GM18867 (cell line): ENCODE measurements around the gene PRC1.

Source experiments
- ATAC-seq: cut with Tn5 transposase; IDR thresholded peaks from one replicate; pipeline ENCODE4 v1.9.1; 2021; ENCODE audit warnings: mild to moderate bottlenecking, moderate library complexity; ENCODE audit not compliant: unreplicated experiment

The PRC1 gene

DNA sequence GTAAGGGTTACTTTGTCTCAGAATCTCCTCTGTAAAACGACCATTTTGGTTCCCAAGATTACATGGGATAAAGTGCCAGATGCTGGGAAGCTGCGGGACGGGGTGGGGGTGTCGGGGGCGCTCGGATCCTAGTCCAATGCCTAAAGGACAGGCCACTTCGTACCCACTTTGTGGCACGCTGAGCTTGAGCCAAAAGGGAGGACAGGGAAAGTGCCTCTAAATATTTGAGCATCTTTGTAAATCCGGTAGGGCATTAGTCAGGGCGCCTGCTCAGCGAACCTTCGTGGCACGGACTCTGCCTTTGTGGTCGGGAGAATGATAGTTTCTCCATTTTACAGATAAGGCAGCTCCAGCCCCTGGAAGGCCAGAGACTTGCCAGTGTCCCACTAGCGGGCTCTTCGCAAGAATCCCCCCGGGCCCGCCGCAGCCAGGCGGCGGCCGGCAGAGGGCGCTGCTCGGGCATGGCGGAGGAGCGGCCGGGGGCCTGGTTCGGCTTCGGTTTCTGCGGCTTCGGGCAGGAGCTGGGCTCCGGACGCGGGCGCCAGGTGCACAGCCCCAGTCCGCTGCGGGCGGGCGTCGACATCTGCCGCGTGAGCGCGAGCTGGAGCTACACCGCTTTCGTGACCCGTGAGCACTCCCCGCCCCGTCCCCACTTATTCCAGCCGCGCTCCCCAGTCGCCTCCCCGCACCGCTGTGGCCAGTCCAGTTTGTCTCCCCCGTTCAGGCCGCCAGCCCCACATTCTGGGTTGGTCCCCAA is 37.9 kb downstream of the PRC1 start:
- no peak for ATAC-seq

DNA sequence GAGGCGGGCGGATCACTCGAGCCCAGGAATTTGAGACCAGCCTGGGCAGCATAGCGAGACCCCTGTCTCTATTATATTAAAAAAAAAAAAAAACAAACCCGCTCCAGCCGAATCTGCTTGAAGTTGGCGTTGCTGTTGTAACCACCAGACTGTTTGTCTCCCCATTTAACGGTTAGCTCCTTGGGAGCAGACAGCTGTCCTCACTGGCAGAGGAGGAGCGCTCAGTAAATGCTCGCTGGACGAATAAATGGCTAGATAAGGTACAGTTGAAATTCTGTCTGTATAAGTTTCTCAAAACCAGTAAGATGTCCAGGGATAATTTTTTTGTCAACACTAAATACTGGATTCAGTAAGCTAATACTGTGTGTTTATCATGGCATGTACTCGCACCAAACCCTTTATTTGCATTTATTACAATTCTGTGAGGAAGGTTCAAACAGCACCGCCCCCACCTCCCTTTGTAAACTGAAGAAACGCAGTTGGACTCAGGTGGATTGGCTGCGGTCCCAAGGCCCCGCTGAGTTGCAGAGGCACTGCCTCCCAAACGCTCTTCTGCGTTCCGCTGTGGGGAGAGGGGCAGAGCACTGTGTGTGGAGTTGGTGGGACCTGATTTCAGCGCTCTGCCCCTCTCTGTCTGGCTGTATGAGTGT is 38.6 kb downstream of the PRC1 start:
- ATAC-seq, result no peak

DNA sequence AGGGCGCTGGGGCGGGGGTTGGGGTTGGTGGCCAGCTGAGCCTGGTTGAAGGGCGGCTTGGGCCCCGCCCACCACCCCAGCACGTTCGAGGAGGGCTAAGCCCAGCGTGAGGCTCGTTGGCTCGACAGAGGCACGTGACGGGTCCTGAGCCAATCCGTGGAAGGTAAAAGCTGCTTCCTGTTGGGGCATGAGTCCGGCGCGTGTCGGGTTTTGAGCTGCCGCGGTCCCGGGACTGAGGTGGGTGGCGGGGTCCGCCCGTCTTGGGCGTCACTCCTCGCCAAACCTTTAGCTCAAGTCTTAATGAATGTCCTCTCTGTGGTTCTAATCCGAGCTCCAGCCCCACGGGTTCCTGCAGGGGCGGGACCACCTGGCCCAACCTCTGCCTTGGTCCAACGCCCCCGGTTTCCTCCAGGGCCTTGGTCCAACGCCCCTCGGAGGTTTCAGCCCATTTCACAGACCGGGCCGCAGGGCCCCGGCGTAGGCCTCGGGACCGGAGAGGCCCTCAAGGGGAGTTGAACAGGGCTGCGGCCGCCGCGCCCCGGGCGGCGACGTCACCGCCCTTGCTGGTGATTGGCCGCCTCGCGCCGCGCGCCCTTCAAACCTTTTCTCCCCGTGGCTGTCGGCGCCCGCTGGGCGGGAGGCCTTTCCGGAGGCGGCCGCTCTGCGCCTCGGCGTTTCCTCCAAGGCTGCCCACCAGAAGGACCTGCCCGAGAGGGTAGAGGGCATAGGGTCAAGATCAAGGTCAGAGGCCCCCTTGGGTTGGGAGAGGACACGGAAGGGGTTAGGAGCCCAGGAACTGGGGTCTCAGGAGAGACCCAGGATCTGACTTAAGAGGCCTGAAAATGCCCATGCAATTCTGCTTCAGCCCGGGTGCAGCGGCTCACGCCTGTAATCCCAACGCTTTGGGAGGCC is 39.4 kb downstream of the PRC1 start, which contains the start of gene RCCD1:
RCCD1 (plus strand) TSS at position 173 of the 912 bp plus-strand sequence. CDS start 1,851 bp downstream, outside the sequence.
- ATAC-seq, result peak; percentile 93

DNA sequence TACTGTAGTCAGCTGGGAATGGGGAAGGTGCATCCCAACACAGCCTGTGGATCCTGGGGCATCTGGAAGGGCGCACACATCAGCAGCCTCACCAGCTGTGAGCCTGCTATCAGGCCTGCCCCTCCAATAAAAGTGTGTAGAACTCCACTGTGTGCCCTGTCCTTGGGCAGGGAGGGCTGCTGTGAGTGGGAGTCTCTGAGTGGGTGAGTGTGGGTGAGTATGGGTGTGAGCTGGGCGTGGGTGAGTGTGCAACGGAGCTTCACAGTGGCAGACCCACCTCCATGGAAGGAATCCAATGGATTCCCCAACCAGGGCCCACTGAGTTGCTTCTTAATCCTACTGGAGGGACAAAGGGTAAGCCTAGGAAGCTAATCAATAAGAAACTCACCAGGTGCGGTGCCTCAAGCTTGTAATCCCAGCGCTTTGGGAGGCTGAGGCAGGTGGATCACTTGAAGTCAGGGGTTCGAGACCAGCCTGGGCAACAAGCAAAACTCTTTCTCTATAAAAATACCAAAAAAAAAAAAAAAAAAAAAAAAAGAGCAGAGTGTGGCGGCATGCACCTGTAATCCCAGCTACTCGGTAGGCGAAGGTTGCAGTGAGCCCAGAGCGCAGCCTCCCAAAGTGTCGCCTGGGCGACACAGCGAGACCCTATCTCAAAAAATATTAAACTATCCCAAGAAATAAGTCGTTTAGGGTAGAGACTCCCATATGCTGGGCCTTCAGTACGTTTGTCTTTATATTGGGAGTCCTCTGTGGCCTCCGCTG is 40.2 kb downstream of the PRC1 start:
- no peak for ATAC-seq

DNA sequence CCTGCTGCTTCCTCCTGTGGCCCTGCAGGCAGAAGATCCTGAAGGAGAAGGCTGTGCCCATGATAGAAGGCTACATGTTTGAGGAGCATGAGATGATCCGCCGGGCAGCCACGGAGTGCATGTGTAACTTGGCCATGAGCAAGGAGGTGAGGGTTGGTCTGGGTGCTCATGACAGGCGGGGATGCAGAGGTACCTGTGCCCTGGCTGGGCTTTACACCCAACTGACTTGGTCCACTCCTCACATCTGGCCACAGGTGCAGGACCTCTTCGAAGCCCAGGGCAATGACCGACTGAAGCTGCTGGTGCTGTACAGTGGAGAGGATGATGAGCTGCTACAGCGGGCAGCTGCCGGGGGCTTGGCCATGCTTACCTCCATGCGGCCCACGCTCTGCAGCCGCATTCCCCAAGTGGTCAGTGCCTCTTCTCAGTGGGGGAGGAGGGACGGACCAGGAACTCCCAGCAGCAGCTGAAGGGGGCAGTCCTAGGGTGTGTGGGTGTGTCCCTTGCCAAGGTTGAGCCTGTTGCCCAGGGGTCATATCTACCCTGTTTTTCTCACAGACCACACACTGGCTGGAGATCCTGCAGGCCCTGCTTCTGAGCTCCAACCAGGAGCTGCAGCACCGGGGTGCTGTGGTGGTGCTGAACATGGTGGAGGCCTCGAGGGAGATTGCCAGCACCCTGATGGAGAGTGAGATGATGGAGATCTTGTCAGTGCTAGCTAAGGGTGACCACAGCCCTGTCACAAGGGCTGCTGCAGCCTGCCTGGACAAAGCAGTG is 41.2 kb downstream of the PRC1 start:
- no peak for ATAC-seq

DNA sequence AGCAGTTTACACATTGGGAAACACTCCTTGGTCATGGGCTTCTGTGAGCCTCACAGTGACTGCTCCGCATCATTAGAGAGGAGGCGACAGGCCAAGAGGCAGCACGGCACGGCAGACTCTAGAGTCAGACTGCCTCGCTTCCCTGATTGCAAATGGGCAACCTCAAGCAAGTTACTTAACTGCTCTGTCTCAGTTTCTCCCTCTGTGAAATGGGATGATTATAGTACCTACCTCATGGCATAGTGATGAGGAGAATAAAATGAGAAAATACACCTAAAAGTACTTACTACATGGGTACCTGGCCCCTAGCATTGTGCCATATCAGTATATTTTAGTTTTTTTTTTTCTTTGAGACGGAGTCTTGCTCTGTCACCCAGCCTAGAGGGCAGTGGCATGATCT is 43.7 kb downstream of the PRC1 start:
- no peak for ATAC-seq

DNA sequence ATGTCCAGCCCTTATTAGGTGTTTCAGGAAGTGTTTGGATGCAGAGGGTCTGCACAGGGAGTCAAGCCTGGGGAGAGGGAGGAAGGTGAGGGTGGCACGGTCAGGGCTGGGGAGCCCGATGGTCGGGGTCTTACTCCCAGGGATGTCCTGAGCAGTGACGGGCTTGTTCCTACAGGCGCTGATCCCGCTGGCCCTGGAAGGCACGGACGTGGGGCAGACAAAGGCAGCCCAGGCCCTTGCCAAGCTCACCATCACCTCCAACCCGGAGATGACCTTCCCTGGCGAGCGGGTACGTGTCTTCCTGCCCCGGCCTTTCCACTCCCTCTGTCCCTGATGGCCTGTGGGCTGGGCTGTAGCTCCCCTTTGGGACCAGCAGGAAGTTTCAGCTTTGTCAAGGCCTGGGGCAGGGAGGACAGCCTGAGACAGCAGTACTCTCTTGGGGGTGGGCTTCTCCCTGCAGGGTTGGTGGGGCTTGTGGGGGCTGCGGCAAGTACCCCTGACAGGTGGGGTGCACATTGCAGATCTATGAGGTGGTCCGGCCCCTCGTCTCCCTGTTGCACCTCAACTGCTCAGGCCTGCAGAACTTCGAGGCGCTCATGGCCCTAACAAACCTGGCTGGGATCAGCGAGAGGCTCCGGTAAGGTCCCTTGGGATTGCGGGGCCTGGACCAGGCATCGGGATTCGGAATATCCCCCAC is 44.2 kb downstream of the PRC1 start:
- ATAC-seq, result no peak

DNA sequence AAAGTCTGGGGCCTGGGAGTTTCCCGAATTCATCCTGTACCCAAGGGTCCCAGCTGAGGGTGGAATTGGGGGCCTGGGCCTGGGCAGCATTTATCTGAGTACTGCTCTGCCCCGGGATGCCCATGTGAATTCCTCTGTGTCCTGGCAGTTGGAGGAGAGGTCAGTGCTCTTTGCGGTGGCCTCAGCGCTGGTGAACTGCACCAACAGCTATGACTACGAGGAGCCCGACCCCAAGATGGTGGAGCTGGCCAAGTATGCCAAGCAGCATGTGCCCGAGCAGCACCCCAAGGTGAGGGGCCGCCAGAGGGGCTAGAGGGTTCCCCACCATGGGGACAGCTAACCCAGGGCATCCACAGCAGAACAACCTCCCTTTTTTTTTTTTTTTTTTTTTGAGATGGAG is 45.8 kb downstream of the PRC1 start:
- ATAC-seq, result no peak

DNA sequence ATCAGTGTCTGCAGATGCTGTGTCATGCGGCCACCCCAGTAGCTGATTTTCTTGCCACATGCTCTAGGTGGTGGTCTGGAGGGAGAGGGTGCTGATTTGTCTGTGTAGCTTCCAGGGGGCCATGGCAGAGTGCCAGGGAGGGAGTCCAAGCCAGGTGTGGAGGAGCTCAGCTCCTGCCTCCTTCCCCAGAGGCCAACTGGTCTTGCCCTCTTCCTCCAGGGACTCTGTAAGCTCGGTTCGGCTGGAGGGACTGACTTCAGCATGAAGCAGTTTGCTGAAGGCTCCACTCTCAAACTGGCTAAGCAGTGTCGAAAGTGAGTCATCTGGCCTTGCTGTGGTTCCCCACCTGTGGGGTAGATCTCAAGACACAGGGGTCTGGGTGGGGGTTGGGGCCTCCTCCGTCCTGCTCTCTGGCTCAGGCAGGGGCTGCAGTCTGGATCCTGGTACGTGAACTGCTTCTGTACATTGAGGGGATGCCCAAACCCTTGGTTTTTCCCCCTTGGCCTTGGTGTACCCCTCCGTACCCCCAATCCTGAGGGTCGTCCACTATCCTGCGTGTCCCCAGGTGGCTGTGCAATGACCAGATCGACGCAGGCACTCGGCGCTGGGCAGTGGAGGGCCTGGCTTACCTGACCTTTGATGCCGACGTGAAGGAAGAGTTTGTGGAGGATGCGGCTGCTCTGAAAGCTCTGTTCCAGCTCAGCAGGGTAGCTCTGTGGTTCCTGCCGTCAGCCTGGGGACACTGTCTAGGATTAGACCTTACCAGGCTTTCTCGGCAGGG is 46.6 kb downstream of the PRC1 start:
- ATAC-seq, result no peak

DNA sequence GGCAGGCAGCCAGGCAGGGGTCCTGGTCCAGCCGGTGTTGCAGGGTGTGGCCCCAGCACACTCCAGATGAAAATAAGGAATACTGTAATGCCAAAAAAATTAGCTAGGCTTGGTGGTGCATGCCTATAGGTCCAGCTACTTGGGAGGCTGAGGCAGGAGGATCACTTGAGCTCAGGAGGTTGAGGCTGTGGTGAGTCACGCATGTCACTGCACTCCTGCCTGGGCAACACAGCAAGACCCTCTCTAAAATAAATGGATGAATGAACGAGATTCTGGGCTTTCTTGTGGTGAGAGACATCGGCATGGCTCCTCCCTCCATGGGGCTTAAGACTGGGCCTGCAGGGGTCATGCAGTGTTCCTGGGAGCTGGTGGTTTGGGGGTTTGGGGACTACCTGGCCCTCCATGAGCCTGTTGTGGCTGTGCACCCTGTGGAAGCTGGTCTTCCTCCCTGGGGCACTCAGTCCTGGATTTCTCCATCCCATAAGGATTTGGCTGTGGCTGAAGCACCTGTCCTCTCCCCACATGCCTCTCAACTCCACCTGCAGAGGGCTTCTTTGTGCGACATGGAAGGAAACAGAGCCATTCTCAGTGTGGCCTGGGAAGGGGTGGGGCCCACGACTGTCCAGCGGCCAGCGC is 47.3 kb downstream of the PRC1 start:
- ATAC-seq, result no peak

DNA sequence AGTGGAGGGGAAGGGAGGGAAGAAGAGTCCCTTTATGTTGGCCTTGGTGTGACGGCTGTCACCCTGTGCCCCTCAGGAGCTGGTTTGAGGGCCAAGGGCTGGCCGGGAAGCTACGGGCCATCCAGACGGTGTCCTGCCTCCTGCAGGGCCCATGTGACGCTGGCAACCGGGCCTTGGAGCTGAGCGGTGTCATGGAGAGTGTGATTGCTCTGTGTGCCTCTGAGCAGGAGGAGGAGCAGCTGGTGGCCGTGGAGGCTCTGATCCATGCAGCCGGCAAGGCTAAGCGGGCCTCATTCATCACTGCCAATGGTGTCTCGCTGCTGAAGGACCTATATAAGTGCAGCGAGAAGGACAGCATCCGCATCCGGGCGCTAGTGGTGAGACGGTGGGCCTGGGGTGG is 47.8 kb downstream of the PRC1 start:
- no peak for ATAC-seq

DNA sequence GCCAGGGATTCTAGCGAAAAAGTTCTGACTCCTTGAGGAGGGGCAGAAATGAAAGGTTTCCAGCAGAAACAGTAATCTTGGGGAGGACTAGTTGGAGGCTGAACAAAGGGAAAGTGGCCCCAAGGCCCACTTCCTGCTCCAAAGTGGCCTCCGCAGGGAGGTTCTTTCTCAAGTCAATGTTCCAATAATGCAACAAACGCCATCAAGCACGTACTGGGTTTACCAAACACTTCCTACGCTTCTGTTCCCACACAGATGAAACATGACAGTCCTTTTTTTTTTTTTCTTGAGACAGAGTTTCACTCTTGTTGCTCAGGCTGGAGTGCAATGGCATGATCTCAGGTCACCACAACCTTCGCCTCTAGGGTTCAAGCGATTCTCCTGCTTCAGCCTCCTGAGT is 49.2 kb downstream of the PRC1 start:
- ATAC-seq, result no peak

DNA sequence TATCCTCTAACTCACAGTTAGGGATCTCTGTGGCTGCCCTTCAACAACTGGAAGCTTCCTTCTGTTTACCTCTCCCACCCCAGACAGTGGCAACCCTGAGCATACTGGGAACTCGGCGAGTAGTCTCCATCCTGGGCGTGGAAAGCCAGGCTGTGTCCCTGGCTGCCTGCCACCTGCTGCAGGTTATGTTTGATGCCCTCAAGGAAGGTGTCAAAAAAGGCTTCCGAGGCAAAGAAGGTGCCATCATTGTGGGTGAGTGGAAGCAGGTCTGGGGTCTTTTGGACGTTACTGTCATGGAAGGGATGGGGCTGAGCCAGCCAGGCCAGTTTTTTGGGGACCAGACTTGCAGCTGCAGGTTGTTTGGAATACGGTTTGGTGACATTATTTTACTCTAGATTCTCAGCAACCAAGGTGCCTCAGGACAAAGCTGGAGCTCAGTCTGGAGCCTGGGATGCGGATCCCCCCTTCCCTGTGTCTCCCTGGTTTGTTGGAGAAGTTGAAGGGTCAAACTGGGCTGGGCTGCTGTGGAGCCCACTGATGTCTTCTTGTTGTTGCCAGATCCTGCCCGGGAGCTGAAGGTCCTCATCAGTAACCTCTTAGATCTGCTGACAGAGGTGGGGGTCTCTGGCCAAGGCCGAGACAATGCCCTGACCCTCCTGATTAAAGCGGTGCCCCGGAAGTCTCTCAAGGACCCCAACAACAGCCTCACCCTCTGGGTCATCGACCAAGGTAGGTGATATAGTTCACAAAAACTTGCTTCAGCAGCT is 51.8 kb downstream of the PRC1 start:
- ATAC-seq, result no peak

DNA sequence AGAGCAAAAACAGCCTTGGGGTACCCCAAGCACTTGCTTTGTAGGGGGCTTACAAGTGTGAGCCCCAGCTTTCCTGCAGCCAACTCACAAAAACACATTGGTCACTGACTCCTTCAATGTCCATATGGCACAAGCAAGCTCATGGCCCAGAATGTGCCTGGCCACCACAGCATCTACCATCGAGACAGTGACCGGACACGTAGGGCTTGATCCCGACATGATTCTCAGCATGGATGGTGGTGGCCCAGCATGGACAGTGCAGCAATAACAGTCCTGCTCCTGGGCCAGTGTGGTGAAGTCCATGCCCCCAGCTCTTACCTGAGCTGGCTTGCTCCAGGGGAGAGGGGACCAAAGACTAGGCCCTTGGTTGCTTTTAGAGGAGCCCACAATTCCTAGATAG is 53.3 kb downstream of the PRC1 start:
- no peak for ATAC-seq

DNA sequence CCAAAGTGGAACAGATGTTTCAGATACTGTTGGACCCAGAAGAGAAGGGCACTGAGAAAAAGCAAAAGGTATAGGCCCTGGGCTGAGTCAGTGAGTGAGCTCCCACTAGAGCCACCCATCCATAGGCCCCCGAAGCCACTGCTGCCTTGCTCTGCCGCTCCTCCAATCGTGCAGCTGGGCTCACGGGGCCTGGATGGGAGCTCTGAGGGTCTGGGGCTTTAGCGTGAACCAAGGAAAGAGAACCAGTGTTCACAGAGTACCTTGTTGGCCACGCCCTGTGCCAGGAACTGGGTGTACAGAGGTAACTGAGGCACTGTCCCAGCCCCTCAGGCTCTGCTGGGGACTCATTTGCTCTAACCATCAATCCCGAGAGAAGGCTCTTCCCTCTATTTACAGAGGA is 54.6 kb downstream of the PRC1 start:
- no peak for ATAC-seq

DNA sequence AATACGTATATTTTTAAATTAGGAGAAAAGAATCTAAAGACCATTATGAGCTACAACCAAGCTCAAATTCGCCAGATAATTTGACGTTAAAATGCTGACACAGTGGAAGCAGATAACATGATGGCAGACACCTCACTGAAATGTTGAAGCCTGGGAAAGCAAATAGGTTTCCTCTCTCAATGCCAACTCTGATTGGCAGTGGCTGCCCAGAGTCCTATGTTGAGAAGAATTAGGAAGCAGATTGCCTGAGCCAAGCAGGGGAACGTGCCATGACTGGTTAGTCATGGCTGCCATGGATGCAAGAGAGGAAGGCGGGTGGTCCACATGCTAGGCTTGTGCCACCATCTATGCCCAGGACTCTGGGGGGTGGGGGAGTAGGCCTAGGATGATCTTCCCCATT is 56.1 kb downstream of the PRC1 start:
- no peak for ATAC-seq

DNA sequence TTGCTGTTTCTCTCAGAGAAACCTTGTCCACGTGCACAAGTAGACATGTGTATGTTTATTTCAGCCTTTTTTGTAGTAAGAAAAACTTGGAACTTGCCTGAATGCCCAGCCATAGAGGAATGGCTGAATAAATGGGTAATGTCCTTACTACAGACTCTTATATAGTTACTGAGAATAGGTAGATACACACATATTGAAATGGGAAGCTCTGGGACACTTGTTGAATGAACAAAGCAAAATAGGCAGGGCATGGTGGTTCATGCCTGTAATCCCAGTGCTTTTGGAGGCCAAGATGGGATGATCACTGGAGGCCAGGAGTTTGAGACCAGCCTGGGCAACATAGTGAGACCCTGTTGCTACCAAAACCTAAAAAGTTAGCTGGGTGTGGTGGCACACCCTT is 57.5 kb downstream of the PRC1 start:
- ATAC-seq, result no peak
